Esophagus muscularis mucosa (tissue), 4 donors: Measurements from ENCODE around the gene TRUB2.

Source experiments
- CTCF ChIP-seq, 3 experiments: fragments of 200-600 bp in 2 of 3; fragments of 450-650 bp in 1 of 3; sonication (generic) in 2 of 3; IDR thresholded peaks; one replicate each; pipeline ENCODE4 v1.5.1; 2017 to 2019; ENCODE audit warnings: antibody characterized with exemption in 3 of 3, mild to moderate bottlenecking in 2 of 3, moderate library complexity in 1 of 3
- EP300 ChIP-seq: sonication (generic); formaldehyde crosslinking; IDR thresholded peaks from one replicate; pipeline ENCODE4 v1.6.1; 2017; ENCODE audit warnings: antibody characterized with exemption
- POLR2A ChIP-seq: fragments of 450-650 bp; IDR thresholded peaks from one replicate; pipeline ENCODE4 v1.6.1; 2017; ENCODE audit warnings: antibody characterized with exemption, moderate library complexity, mild to moderate bottlenecking, low read depth

DNA sequence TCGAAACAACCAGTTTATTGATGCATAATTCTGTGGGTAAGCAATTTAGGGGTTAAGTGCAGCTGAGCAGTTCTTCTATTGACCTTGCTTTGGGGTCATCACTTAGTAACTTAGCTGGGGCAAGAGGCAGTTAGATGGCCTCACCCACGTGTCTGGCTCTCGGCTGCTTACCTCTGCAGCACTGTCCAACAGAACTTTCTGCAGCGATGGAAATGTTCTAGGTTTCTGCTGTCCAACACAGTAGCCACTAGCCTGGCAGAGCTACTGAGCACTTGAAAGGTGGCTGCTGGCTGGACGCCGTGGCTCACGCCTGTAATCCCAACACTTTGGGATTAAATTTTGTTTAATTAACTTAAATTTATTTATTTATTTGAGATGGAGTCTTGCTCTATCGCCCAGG lies 35.8 kb upstream of the TRUB2 start:
- TF ChIP-seq CTCF (IDR thresholded peaks at IDR 0.05) = no peak
- TF ChIP-seq EP300 = no peak
- no peak for TF ChIP-seq POLR2A
